Right lung (tissue), 5 donors: ENCODE results near the gene CYP2W1. TPM values are rescaled to one million over a fixed set of nuclear protein-coding genes. Genes with fewer than 3 reads are reported as not detected.

ENCODE experiments used
- DNase-seq, 2 donors: peaks; one replicate each; pipeline ENCODE4 v3.0.0-alpha.2; 2013
- polyA plus RNA-seq, 5 donors: library from polyadenylated mRNA; unstranded; fragments of 120-200 nt; gene quantifications; one replicate each; pipeline versions ENCODE4 v1.2.1 to v1.2.3, GENCODE V29; 2013; ENCODE audit warnings: inconsistent platforms in 1 of 5, low replicate concordance in 1 of 5; ENCODE audit not compliant: insufficient read length in 5 of 5, insufficient read depth in 1 of 5

CYP2W1 gene
- polyA plus RNA-seq, 5 donors, result 5.4 to 21.2 (median 9.5) TPM

DNA sequence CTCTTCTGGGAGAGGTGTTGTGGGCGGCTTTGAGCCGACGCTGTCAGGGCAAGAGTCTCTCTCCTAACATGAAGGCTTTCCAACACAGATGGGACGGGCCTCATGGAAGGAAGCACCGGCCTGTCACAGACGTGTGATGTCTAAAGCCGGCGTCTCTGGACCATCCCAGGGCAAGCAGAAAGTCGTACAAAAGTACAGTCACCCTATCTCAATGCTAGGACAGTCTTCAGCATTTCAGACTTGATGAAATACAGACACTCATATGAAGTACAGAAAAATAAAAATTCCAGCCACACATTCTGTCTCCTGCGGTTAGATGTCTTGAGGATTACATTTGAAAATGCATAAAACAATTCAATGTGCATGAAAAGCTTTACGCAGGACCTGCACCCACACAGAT, 30.6 kb downstream of the CYP2W1 start:
- no peak for DNase-seq

DNA sequence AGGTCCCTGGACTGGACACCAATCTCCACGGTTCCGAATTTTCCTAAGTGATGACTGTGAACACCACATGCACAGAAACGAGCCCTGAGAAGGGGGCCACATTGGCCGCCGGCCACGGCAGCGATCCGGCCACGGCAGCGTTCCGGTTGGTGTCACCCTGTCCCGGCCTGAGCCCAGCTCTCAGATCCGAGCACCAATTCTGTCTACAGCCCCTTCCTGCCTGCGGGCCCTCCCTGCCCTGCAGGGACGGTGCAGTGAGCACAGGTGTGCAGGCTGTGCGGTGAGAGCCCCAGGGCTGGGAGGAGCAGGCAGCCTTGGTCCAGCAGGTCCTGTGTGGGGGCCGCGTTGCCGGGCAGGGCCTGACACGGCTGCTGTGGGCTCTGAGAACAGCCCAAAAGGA, 31.7 kb downstream of the CYP2W1 start:
- no peak for DNase-seq

GRCh38 chr7:1015196-1016121, 32.5 kb downstream of the CYP2W1 start:
- DNase-seq, result no peak

DNA sequence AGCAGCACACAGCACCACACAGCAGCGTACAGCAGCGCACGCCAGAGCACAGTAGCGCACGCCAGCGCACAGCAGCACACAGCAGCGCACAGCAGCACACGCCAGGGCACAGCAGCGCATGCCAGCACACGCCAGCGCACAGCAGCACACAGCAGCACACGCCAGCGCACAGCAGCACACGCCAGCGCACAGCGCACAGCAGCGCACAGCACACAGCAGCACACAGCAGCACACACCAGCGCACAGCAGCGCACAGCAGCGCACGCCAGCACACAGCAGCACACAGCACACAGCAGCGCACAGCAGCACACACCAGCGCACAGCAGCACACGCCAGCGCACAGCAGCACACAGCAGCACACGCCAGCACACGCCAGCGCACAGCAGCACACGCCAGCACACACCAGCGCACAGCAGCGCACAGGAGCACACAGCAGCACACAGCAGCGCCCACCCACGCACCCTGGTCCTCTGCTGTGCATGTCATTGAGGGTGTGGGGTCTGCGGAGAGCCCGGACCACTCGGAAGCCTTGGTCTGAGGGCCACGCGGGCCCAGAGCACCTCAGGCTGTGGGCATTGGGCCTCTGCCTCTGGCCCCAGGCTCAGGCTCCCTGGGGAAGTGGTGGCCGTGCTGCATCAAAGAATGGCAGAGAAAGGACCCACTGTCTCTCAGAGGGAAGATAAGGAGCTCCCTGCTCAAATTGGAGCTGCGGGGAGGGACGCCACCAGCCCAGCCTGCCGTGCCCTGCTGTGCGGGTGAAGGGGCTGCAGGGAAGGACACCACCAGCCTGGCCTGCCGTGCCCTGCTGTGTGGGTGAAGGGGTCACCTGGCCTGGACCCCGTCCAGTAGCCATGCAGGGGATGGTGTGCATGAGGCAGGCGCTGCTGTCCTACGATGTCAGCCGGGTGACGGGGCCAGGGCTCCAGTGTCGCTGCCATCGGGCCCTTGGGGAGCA, 33.9 kb downstream of the CYP2W1 start:
- no peak for DNase-seq

DNA sequence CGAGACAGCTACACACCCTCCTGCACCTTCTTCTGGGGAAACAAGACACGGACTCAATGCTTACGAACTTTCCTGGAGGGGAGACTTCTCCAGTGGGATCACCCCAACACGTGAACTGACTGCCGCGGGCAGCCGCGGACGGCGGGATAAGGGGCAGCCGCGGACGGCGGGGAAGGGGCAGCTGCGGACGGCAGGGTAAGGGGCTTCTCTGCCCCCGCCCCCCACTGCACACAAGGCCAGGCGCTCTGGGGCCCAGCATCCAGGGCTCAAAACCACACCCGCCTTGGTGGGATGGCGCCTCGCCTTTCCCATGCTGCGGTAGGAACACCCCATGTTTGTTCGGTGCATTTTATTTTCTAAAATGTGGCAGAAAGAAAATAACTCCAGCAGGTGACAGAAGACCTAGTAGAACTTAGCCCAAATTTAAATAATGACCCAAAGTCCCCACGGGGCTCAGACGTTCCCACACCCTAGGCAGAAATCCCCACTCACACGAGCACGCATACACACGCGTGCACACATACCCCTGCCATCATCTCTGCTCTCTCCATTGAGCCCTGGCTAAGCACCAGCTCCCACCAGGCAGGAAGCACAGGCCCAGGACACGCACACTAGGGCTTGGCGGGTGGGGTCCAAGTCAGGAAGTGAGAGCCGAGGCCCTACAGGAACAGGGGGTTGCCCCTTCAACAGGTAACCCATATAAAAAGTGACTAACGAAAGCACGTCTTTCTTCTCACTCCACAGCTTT, 34.8 kb downstream of the CYP2W1 start:
- no peak for DNase-seq

DNA sequence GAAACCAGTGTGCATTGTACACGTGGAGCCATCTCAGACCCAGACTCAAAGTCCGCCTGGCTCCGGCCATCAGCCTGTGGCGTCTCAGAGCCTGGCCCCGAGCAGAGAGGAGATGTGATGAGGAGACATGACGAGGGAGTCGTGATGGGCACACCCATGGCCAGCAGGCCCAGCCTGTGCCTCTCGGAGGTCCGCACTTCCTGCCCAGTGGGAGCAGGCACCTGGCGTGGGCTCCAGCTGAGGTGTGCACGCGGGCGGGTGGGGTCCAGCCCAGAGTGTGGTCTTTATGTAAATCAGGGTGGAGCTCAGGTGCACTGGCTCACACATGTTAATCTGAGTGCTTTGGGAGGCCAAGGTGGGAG, 35.3 kb downstream of the CYP2W1 start:
- DNase-seq, result no peak

- DNase-seq, result no peak
These were observed 36.3 kb downstream of the CYP2W1 start for GRCh38 chr7:1019255-1019785.

GRCh38 chr7:1019789-1020610, 37.0 kb downstream of the CYP2W1 start:
- DNase-seq, result no peak

GRCh38 chr7:1020849-1021251, 37.9 kb downstream of the CYP2W1 start:
- no peak for DNase-seq

GRCh38 chr7:1021366-1021765, 38.4 kb downstream of the CYP2W1 start:
- no peak for DNase-seq

DNA sequence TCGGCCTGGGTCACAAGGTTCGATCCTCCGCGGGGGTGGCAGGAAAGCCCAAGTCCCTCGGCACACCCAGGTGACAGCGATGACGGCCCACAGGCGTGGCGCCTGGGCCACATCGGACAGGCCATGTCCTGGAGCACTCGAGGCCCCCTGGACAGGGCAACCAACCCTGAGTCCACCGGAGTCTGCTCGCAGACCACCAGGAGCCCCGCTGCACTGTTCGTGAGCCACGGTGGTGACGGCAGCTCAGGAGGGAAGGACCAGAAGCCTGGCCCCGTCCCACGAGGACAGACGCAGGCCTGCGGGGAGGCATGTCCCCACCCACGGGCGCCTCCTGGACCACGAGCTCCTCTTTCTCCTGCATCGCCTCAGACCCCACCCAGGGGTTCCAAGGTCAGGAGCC, 39.0 kb downstream of the CYP2W1 start:
- no peak for DNase-seq

GRCh38 chr7:1022356-1022755, 39.4 kb downstream of the CYP2W1 start:
- no peak for DNase-seq

DNA sequence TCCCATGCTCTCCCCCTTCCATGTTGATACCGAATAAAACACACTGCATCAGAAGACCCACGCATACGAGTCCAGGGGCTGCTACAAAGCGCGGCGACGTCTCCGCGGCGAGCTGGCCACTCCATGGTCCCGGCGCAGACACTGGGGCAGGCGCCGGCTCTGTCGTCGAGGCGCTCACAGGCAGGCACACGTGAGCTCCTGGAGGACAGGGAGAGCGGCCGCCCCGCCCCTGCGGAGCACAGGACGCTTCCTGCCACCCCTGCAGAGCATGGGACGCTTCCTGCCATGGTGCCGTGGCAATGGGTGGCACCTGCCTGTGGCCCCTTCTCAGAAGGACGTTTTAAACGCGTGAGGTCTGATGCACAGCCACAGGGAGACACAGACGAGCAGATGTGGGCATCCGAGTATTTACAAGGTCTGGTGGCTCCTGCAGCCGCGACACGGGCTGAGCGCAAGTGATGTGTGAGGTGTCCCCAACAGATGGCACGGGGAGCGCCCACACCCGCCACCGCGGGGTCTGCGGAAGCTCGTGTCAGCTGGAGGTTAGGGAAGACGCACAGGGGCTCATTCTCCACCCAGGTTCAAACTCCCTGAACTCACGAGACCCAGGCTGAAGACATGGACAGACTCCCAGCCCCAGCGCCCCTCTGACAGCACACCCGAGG, 40.0 kb downstream of the CYP2W1 start:
- DNase-seq, result no peak

DNA sequence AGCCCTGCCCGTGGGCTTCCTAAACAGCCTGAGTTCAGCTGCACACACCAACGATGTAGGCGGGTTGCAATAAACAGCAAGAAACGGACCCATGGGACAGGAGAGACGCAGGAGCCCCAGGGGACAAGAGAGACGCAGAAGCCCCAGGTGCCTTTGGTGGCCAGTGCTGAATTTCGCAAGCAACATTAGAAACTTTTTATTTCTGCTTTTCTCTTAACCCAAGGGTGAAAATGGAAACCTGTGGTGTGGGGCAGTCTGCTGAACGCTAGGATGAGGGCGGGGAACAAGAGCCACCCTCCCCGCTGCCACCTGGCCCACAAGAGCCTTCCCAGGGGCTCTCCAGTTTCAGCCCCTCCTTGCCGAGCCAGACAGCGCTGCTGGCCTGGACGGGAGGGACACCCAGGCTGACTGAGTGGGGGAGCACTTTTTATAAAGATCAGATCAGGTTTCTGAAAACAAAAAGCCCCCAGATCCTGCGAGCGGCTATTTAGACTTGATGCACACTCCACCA, 41.4 kb downstream of the CYP2W1 start:
- DNase-seq, result no peak

DNA sequence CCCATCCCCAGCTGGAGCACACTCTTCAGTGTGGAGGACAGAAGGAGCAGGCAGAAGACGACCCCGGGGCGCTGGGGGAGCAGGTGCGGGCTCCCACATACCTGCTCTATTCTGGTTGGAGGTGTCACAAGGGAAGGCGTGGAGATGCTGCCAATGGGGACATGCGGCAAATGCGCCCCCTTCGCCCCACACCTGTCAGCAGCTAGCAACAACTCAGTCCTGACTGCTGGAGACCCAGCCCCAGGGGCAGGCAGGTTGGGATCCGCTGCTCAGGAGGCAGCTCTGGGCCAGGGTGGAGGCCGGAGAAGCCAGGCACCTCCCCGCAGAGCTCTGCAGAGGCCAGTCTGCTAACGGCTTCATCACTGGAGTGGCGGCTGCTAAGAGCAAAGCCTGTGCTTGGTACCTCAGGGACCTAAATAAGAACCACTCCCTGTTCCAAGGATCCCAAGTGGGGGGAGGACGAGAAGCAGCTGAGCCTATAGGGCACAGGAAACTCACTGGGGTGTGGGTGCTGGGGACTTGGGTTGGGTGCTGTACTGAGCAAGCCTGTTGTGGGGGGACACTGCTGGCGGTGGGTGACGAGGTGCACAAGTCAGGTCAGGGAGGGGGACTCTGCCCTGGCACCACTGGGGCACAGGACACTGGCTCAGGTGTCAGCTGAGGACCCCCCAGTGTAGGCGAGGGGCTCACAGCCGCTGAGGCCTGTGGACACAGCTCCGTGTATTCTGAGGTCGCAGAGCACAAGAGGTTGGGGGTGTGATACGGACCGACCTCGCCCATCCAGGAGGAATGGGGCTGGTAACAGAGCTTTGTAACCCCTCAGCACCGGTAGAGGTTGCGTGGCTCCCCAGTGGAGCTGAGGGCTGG, 42.1 kb downstream of the CYP2W1 start:
- no peak for DNase-seq

DNA sequence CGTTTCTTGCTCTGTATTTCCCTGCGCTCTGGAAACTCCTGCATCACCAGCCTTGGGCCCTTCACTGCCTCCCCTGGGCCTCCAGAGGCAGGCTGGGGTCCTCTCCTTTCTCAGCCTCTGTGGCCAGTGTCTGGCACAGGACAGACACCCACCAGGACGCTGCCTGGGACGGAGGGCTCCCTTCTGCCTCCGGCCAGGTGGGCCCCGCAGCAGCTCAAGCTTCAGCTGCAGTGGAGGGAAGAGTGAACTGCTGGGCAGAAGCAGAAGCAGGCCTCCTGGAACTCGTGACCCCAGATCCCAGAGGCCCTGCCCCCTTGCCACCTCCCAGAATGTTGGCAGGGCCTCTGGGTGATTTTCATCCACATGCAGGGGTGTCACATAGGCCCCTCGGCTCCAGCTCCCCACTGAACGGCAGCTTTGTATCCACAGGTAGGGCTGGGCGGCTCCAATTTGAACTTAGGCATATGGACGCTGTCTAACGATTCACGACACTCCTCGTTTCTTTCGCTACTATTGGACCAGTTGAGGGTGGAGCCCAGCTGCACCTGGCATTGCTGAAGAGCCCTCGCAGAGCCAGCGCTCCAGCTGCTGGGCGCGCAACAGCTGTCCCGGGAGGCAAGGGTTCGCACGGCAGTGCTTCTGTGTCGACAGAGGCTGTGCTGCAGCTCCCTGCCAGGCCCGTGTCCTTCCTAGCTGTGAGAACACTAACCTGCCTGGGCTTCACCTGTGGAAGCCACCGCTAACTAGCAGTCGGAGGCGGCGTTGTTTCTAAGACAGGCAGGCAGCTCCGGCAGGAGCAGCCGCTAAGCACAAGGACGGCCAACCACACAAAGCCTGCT, 43.0 kb downstream of the CYP2W1 start:
- DNase-seq, result no peak

DNA sequence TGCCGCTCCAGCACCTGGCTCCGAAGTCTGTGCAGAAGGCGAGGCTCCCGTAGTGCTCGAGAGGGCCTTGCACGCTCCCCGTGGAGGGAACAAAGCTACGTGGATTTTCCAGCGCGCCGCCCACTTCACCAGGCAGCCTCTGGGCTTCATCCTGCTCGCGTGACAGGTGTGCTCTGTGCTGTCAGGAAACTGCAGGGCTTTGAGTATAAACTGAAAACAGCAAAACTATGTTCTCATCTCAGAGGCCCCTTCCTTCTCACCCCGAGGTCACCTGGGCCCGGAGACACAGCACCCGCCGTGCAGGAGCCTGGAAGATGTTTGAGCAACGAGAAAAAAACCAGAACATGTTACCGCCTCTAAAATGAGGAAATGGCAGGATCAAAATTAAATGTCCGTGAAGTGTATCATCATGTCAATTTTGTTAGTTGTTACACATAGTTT, 43.8 kb downstream of the CYP2W1 start:
- DNase-seq, result no peak
